OCI-LY3 (cell line): Measurements from ENCODE around the gene EPAS1.

ENCODE experiments used
- EZH2phosphoT487 ChIP-seq: fragments of 200-600 bp; shearing (Covaris generic); IDR thresholded peaks from 2 replicates; pipeline ENCODE4 v1.6.1; 2018; ENCODE audit warnings: antibody characterized with exemption, mixed run types, low read depth
- TF ChIP-seq, protein P1 (sequence below): fragments of 200-600, 300-600 bp; sonication (generic); IDR thresholded peaks from 2 replicates; pipeline ENCODE4 v1.5.1; 2014; ENCODE audit warnings: antibody characterized with exemption, low read length, low read depth

DNA sequence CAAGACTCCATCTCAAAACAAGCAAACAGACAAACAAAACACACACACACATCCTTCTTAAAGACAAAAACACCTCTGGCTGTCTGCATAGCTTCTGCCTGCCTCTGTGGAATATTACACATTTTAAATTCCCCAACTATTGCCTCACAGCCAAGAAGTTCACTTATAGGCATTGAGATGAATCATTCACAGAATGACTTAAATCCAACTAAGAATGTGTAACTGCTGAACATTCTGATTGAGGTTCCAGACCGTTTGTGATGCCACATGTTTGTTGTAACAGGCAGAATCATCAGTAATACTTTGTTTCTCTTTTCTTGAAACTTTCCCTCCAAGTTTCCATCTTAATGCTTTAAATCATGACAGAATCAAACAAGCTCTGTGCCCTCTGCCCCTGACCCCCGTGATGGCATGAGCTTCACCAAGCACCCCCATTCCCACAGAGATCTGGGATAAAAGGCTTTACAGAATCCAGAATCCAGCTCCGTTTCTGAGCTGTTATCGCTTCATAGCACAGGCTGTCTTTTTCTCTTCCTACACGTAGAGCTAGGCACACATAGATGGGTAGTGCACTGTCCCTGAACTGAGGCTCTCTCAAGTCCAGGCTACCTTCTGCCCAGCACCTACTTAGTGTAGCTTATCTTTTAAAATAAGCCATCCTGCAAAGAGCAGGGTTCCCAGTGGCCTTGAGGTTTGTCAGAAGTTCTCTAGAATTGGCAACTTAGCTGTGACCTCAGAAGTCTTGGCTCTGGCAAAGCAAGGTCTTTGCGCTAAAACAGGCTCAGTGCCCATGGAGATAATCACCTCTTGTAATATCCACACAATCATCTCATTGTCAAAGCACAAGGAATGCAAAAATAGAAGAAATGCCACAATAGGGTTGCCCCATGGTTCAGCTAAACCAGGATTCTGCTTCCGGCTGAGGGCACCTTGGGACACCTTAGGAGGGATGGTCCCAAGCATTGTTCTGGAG lies 32.9 kb downstream of the EPAS1 start:
- TF ChIP-seq, protein P1, sequence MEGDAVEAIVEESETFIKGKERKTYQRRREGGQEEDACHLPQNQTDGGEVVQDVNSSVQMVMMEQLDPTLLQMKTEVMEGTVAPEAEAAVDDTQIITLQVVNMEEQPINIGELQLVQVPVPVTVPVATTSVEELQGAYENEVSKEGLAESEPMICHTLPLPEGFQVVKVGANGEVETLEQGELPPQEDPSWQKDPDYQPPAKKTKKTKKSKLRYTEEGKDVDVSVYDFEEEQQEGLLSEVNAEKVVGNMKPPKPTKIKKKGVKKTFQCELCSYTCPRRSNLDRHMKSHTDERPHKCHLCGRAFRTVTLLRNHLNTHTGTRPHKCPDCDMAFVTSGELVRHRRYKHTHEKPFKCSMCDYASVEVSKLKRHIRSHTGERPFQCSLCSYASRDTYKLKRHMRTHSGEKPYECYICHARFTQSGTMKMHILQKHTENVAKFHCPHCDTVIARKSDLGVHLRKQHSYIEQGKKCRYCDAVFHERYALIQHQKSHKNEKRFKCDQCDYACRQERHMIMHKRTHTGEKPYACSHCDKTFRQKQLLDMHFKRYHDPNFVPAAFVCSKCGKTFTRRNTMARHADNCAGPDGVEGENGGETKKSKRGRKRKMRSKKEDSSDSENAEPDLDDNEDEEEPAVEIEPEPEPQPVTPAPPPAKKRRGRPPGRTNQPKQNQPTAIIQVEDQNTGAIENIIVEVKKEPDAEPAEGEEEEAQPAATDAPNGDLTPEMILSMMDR, result no peak
- TF ChIP-seq EZH2phosphoT487, result no peak
